ENCODE results near the gene ATP6V0A4. TPM values are rescaled to one million over a fixed set of nuclear protein-coding genes. Genes with fewer than 3 reads are reported as not detected.

Gene ATP6V0A4
- total RNA-seq, 1 donor from 2014 or later = 0.50 TPM

- no peak for DNase-seq (ENCODE audit: low spot score, unreplicated experiment)
- no peak overlapping the region for H3K4me3 Mint-ChIP-seq (ENCODE audit: low read depth)
- H3K9me3 Mint-ChIP-seq (ENCODE audit: low read depth) = no peaks in the 10 kb centered on the region
- TF ChIP-seq CTCF (IDR thresholded peaks at IDR 0.05; ENCODE audit: unreplicated experiment) = no peak
- H3K36me3 Mint-ChIP-seq (ENCODE audit: insufficient read depth) = no peaks in the 10 kb centered on the region
- H3K27me3 Mint-ChIP-seq = peaks cover 4% of the 10 kb centered on the region
- H3K27ac Mint-ChIP-seq = no peak overlapping the region
- peaks cover 21% of the 10 kb centered on the region for H3K4me1 Mint-ChIP-seq (ENCODE audit: low read depth)
These were observed 42.0 kb downstream of the ATP6V0A4 start for GRCh38 chr7:138755842-138756590.

- H3K36me3 Mint-ChIP-seq (ENCODE audit: insufficient read depth) = no peaks in the 10 kb centered on the region
- H3K4me3 Mint-ChIP-seq (ENCODE audit: low read depth) = no peak overlapping the region
- H3K9me3 Mint-ChIP-seq (ENCODE audit: low read depth) = no peaks in the 10 kb centered on the region
- no peak for TF ChIP-seq CTCF (IDR thresholded peaks at IDR 0.05; ENCODE audit: unreplicated experiment)
- H3K4me1 Mint-ChIP-seq (ENCODE audit: low read depth) = peaks cover 28% of the 10 kb centered on the region
- no peak overlapping the region for H3K27ac Mint-ChIP-seq
- no peak for DNase-seq (ENCODE audit: low spot score, unreplicated experiment)
- H3K27me3 Mint-ChIP-seq = peaks cover 4% of the 10 kb centered on the region
These were observed 42.7 kb downstream of the ATP6V0A4 start for GRCh38 chr7:138755331-138755747.

GRCh38 chr7:138753610-138754009 is 44.4 kb downstream of the ATP6V0A4 start:
- TF ChIP-seq CTCF (IDR thresholded peaks at IDR 0.05; ENCODE audit: unreplicated experiment) = no peak
- Mint-ChIP-seq H3K9me3 (ENCODE audit: low read depth) (no peaks in the 10 kb centered on the region), H3K36me3 (ENCODE audit: insufficient read depth) (no peaks in the 10 kb centered on the region), H3K27me3 (peaks cover 12% of the 10 kb centered on the region), H3K27ac (no peak overlapping the region), H3K4me3 (ENCODE audit: low read depth) (no peak overlapping the region), H3K4me1 (ENCODE audit: low read depth) (peaks cover 35% of the 10 kb centered on the region)
- DNase-seq (ENCODE audit: low spot score, unreplicated experiment) = no peak

GRCh38 chr7:138753150-138753518 is 44.9 kb downstream of the ATP6V0A4 start:
- Mint-ChIP-seq H3K27ac (no peak overlapping the region), H3K9me3 (ENCODE audit: low read depth) (no peaks in the 10 kb centered on the region), H3K4me1 (ENCODE audit: low read depth) (peaks cover 35% of the 10 kb centered on the region), H3K27me3 (peaks cover 12% of the 10 kb centered on the region), H3K4me3 (ENCODE audit: low read depth) (no peak overlapping the region), H3K36me3 (ENCODE audit: insufficient read depth) (no peaks in the 10 kb centered on the region)
- no peak for DNase-seq (ENCODE audit: low spot score, unreplicated experiment)
- no peak for TF ChIP-seq CTCF (IDR thresholded peaks at IDR 0.05; ENCODE audit: unreplicated experiment)

GRCh38 chr7:138752518-138753149 is 45.4 kb downstream of the ATP6V0A4 start:
- H3K4me1 Mint-ChIP-seq (ENCODE audit: low read depth) = peaks cover 35% of the 10 kb centered on the region
- H3K36me3 Mint-ChIP-seq (ENCODE audit: insufficient read depth) = no peaks in the 10 kb centered on the region
- H3K9me3 Mint-ChIP-seq (ENCODE audit: low read depth) = no peaks in the 10 kb centered on the region
- no peak overlapping the region for H3K4me3 Mint-ChIP-seq (ENCODE audit: low read depth)
- H3K27me3 Mint-ChIP-seq = peaks cover 12% of the 10 kb centered on the region
- DNase-seq (ENCODE audit: low spot score, unreplicated experiment) = no peak
- no peak overlapping the region for H3K27ac Mint-ChIP-seq
- no peak for TF ChIP-seq CTCF (IDR thresholded peaks at IDR 0.05; ENCODE audit: unreplicated experiment)

All from progenitor cell of endocrine pancreas (in vitro differentiated cells).